Measurements from ENCODE around the gene ADGRF3. TPM values are rescaled to one million over a fixed set of nuclear protein-coding genes. Genes with fewer than 3 reads are reported as not detected.

Gene ADGRF3
- total RNA-seq, 1 experiment from 2014 or later, result 0.39 TPM

DNA sequence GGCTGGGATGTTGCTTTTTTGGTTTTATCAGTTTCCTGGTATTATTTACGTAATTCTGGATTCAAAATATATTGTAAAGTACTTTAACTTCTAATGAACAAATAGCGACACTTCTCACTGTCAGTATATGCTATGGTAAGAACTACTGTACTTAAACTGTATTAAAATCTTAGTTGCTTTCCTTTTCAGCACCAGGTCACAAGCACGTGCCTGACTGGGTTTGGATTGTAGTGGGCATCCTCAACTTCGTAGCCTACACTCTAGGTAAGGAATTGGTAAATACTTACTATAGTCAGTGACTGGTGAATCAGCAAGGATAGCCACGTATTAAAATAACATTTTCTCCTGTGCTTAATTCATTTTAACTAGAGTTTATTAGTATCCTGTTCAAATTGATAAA is 20.4 kb upstream of the ADGRF3 start:
- H3K4me3 ChIP-seq (ENCODE audit: low read depth, low read length, poor library complexity, severe bottlenecking), result no peak overlapping the region
- H3K27ac ChIP-seq (ENCODE audit: low read depth, low read length, poor library complexity, severe bottlenecking), result no peak overlapping the region
- TF ChIP-seq EZH2 (IDR thresholded peaks at IDR 0.05; ENCODE audit: borderline replicate concordance, low read depth, low read length, poor library complexity, severe bottlenecking), result no peak
- TF ChIP-seq CTCF (conservative IDR thresholded peaks at IDR 0.05; ENCODE audit: low read depth, low read length), result no peak
- no peaks in the 10 kb centered on the region for H3K9me3 ChIP-seq (ENCODE audit: low read depth, low read length, poor library complexity, severe bottlenecking)
- H3K27me3 ChIP-seq (replicated peaks; ENCODE audit: insufficient read depth, low read depth, low read length, poor library complexity), result no peaks in the 10 kb centered on the region
- H3K36me3 ChIP-seq (ENCODE audit: insufficient read depth, low read length, poor library complexity, severe bottlenecking), result peaks cover 14% of the 10 kb centered on the region
- intact Hi-C loops (cut with micrococcal nuclease; ENCODE audit: unreplicated experiment), result no loop called here
- no peaks in the 10 kb centered on the region for H3K4me1 ChIP-seq (ENCODE audit: insufficient read depth, low read length, poor library complexity, severe bottlenecking)
- no peak for DNase-seq (ENCODE audit: low spot score)
- POLR2A ChIA-PET (ENCODE audit: low non-redundant PET), result no interaction called here
- CTCF ChIA-PET, result no interaction called here
- BruUV-seq (replicated peaks), result no TSS peak

DNA sequence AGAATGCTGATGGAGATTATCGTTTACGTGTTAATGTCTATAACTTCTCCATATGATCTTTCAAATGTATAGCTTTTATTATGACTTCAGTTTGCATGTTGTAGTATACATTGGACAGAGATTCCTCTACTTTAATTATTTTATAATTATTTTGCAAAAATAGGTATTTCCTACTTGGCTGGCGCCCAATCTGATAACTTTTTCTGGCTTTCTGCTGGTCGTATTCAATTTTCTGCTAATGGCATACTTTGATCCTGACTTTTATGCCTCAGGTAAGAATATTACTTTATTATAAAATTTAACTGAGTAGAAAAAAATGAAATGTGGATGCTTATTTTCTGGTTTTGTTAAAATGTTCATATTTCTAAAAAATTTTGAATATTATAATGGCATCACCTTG is 18.1 kb upstream of the ADGRF3 start:
- Histone ChIP-seq H3K27ac (ENCODE audit: low read depth, low read length, poor library complexity, severe bottlenecking) (no peak overlapping the region), H3K9me3 (ENCODE audit: low read depth, low read length, poor library complexity, severe bottlenecking) (no peaks in the 10 kb centered on the region), H3K36me3 (ENCODE audit: insufficient read depth, low read length, poor library complexity, severe bottlenecking) (peaks cover 14% of the 10 kb centered on the region), H3K4me1 (ENCODE audit: insufficient read depth, low read length, poor library complexity, severe bottlenecking) (no peaks in the 10 kb centered on the region), H3K4me3 (ENCODE audit: low read depth, low read length, poor library complexity, severe bottlenecking) (no peak overlapping the region), H3K27me3 (replicated peaks; ENCODE audit: insufficient read depth, low read depth, low read length, poor library complexity) (no peaks in the 10 kb centered on the region)
- no peak for TF ChIP-seq CTCF (conservative IDR thresholded peaks at IDR 0.05; ENCODE audit: low read depth, low read length)
- TF ChIP-seq EZH2 (IDR thresholded peaks at IDR 0.05; ENCODE audit: borderline replicate concordance, low read depth, low read length, poor library complexity, severe bottlenecking), result no peak
- ChIA-PET CTCF (no interaction called here), POLR2A (ENCODE audit: low non-redundant PET) (no interaction called here)
- intact Hi-C loops (cut with micrococcal nuclease; ENCODE audit: unreplicated experiment), result no loop called here
- BruUV-seq (replicated peaks), result no TSS peak
- DNase-seq (ENCODE audit: low spot score), result no peak

- no peak for DNase-seq (ENCODE audit: low spot score)
- no TSS peak for BruUV-seq (replicated peaks)
- H3K4me3 ChIP-seq (ENCODE audit: low read depth, low read length, poor library complexity, severe bottlenecking), result no peak overlapping the region
- ChIA-PET POLR2A (ENCODE audit: low non-redundant PET) (no interaction called here), CTCF (no interaction called here)
- H3K27me3 ChIP-seq (replicated peaks; ENCODE audit: insufficient read depth, low read depth, low read length, poor library complexity), result no peaks in the 10 kb centered on the region
- no peak overlapping the region for H3K27ac ChIP-seq (ENCODE audit: low read depth, low read length, poor library complexity, severe bottlenecking)
- TF ChIP-seq EZH2 (IDR thresholded peaks at IDR 0.05; ENCODE audit: borderline replicate concordance, low read depth, low read length, poor library complexity, severe bottlenecking) (no peak), CTCF (conservative IDR thresholded peaks at IDR 0.05; ENCODE audit: low read depth, low read length) (no peak)
- intact Hi-C loops (cut with micrococcal nuclease; ENCODE audit: unreplicated experiment), result no loop called here
- peaks cover 14% of the 10 kb centered on the region for H3K36me3 ChIP-seq (ENCODE audit: insufficient read depth, low read length, poor library complexity, severe bottlenecking)
- H3K9me3 ChIP-seq (ENCODE audit: low read depth, low read length, poor library complexity, severe bottlenecking), result no peaks in the 10 kb centered on the region
- peaks cover under 1% of the 10 kb centered on the region for H3K4me1 ChIP-seq (ENCODE audit: insufficient read depth, low read length, poor library complexity, severe bottlenecking)
These were observed 17.4 kb upstream of the ADGRF3 start for GRCh38 chr2:26363958-26364357.
